HG03457 (cell line): ENCODE results near the gene ELOA2.
"Not testable (repeated sequence)": the region's sequence is repeated elsewhere in the genome, so short reads cannot be mapped to it uniquely, and the experiment has no call there.

ENCODE experiments used
- ATAC-seq: cut with Tn5 transposase; IDR thresholded peaks from one replicate; pipeline ENCODE4 v1.9.1; 2021; ENCODE audit warnings: moderate number of reproducible peaks; ENCODE audit not compliant: unreplicated experiment

ELOA2 gene, protein sequence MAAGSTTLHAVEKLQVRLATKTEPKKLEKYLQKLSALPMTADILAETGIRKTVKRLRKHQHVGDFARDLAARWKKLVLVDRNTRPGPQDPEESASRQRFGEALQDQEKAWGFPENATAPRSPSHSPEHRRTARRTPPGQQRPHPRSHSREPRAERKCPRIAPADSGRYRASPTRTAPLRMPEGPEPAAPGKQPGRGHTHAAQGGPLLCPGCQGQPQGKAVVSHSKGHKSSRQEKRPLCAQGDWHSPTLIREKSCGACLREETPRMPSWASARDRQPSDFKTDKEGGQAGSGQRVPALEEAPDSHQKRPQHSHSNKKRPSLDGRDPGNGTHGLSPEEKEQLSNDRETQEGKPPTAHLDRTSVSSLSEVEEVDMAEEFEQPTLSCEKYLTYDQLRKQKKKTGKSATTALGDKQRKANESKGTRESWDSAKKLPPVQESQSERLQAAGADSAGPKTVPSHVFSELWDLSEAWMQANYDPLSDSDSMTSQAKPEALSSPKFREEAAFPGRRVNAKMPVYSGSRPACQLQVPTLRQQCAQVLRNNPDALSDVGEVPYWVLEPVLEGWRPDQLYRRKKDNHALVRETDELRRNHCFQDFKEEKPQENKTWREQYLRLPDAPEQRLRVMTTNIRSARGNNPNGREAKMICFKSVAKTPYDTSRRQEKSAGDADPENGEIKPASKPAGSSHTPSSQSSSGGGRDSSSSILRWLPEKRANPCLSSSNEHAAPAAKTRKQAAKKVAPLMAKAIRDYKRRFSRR

GRCh38 chr18:47035156-47035671, at the start of gene ELOA2:
Gene ELOA2 (minus strand): TSS chr18:47035621. CDS start chr18:47035264, 357 bp downstream.
- ATAC-seq, result no peak

- no peak for ATAC-seq
Measured at GRCh38 chr18:47081578-47081977, 46.2 kb upstream of the ELOA2 start.

- ATAC-seq, result no peak
Measured at GRCh38 chr18:47080872-47081271, 45.5 kb upstream of the ELOA2 start.

DNA sequence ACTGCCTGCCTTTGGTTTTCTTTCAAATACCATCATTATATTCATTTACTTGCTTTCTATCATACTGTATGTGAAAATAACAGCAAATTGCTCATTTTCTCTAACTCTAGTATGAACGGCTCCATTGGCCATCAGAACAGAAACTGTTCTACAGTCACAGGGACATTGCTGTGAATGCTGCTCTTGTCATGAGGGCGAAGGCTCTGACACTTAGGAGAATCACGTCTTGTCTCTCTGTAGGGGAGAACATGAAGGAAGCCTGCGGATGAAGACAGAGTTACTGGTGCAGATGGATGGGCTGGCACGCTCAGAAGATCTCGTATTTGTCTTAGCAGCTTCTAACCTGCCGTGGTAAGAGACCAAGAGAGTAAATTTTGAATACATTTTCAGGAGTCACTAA, 41.7 kb upstream of the ELOA2 start:
- ATAC-seq, result no peak

DNA sequence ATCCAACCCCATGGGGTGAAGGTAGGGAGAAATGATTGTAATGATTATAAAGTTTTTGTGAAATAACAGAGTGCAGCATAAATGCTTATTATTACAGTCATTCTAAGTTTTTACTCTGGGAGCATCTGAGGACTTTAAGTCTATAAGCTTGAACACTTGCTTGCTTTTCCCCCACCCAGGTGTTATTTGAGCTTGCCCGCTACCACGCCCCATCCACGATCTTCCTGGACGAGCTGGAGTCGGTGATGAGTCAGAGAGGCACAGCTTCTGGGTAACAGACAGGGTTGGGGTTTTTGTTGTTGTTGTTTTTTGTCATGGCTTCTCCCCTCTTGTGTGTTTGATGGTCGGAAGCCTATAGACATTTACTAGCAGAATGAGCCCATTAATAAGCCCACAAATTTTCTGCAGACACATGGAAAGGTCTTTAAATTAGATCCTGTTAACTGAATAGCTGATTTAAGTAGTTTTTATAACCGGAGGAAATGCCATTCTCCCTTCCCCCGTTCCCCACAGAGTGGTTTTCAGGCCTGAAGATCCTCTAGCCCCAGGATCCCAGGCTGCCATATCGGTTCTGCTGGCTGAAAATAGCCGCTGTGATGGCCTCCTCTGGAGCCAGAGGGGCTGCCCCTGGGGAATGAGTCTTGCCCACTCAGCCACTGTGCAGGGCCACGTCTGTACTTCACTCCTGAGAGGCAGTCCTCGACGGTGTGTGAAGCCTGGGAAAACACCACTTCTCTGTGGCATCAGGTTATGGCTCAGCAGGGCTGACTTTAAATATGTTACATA, 39.9 kb upstream of the ELOA2 start:
- ATAC-seq, result no peak

- no peak for ATAC-seq
Measured at GRCh38 chr18:47067648-47068047, 32.2 kb upstream of the ELOA2 start.

DNA sequence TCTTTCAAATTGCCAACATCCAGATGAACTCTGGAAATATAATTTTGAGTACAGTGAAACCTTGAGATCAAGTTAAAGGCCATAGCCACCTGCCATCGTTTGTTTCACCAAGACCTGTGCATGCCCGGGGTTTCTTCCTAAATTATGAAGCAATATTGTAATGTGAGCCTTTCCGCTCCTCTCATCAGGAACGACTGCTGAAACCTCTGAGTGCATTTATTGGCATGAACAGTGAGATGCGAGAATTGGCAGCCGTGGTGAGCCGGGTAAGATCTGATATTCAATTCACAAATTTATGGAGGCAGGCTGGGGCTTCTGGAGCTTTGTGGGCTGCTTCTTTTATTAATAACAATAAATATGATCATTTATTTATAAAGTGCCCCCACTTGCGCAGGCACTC, 27.7 kb upstream of the ELOA2 start:
- no peak for ATAC-seq

DNA sequence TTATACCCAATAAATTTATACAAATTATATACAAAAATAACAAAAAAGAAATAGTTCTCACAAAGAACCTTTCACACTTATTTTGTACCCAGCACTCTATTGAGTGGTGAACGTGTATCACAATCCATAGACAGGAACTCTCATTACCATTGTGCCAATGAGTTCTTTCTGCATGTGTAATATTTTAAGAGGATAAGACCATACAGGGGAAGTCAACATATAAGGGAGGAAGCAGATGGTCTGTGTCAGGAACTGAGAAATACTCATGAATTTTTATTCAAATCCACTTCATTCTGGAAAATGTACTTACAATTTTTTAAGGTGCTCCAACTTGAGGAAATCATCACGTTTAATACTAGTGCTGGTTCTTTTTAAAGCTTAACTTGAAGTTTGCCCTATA, 27.1 kb upstream of the ELOA2 start:
- ATAC-seq, result no peak

DNA sequence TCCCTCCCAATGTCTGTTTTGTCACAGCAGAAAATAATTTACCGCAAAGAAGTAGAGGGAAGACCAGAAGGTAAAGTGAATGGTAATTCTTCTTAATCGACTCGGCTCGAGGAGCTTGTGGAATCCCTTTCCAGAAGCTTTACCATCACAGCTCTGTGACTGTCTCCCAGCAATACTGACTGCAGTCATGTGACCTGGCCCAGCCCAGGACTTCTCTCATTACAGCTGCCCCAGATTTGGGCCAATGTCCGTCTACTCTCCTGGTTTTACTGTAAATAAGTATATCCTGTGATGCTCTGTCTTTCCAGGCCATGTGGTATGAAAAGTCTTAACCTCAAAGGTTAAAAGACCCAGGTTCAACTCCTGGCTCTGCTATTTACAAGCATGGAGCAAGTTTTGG, 18.9 kb upstream of the ELOA2 start:
- ATAC-seq, result no peak

- no peak for ATAC-seq
Measured at GRCh38 chr18:47050468-47050867, 15.0 kb upstream of the ELOA2 start.

- no peak for ATAC-seq
Measured at GRCh38 chr18:47040982-47041381, 5.6 kb upstream of the ELOA2 start.

GRCh38 chr18:47036927-47037578, 1.6 kb upstream of the ELOA2 start:
- no peak for ATAC-seq

DNA sequence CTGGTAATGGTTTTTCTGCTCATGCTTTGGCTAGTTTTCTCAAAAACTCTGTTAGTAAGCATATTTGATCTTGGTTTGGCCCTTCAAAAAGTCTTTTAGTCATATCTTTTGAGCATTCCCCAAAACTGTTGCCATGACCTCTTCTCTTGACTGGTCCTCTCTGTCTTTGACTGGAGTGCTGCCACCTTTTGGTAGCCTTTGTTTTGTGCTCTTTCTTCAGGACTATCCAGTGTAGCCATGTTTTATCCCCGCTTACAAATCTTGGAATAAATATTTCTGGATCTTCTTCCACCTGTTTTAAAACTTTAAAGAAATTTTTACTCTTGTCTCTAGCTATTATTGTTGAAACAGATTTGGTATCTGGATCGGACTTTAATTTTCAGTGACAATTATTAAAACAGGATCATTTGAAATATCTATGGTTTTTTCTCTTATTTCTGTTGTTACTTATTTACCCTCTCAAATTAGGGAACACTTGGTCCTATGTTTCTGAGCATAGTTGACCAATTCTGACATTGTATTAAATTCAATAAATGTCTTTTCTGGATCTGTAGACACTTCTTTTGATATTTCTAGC, 965 bp upstream of the ELOA2 start:
- ATAC-seq, result no peak

DNA sequence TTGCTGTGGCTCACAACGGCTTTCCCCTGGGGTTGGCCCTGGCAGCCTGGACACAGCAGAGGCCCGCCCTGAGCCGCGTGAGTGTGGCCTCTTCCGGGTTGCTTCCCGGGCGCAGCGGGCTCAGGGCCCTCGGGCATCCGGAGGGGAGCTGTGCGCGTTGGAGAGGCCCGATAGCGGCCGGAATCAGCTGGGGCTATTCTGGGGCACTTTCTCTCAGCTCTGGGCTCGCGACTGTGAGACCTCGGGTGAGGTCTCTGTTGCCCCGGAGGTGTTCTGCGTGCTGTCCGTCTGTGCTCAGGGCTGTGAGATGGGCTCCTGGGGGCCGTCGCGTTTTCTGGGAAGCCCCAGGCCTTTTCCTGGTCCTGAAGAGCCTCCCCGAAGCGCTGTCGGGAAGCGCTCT, 830 bp downstream of the ELOA2 start:
- not testable (repeated sequence) for ATAC-seq

GRCh38 chr18:47032945-47033344, 2.5 kb downstream of the ELOA2 start:
- no peak for ATAC-seq

DNA sequence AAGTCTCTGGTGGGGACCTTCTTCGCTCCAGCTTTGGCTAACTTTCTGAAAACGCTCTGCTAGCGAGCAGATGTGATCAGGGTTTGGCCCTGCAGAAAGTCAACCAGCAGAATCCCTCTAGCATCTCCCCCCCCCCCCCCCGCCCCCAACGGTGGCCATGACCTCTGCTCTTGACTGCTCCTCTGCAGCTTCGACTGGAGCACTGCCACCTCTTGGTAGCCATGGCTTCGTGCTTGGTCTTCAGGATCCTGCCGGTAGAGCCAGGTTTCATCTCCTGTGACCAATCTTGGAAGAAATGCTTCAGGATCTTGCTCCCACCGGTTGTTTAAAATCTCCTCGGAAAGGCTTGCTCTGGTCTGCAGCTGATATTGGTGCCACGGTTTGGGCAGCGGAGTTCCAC, 4.5 kb downstream of the ELOA2 start:
- not testable (repeated sequence) for ATAC-seq

DNA sequence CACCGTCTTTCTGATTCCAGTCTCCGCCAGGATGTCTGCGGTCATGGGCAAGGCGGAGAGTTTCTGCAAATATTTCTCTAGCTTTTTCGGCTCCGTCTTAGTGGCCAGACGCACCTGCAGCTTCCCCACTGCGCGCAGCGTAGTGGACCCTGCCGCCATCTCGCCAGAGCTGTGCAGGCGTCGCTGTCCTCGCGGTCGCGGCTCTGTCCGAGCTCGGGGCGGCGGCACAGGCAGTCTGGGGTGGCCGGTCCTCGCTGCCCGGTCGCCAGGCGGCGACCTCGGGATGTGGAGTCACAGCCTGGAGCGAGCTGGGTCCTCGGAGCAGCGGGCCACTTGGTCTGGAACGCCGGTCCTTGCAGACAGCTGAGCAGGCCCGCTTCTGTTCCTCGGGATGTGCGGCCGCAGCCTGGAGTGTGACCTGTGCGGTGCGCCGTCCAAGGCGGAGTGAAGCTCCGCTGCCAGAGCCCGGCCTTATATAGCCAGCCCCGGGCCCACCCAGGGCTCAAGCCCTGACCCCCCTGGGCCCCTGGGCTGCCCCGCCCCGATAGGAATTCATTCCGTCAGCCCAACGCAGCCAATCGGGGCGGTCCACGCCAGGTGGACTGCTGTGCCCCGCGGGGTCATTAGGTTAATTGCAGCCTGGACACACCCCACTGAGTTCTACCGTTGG, 5.6 kb downstream of the ELOA2 start:
- not testable (repeated sequence) for ATAC-seq

GRCh38 chr18:47028738-47029137, 6.7 kb downstream of the ELOA2 start:
- not testable (repeated sequence) for ATAC-seq

DNA sequence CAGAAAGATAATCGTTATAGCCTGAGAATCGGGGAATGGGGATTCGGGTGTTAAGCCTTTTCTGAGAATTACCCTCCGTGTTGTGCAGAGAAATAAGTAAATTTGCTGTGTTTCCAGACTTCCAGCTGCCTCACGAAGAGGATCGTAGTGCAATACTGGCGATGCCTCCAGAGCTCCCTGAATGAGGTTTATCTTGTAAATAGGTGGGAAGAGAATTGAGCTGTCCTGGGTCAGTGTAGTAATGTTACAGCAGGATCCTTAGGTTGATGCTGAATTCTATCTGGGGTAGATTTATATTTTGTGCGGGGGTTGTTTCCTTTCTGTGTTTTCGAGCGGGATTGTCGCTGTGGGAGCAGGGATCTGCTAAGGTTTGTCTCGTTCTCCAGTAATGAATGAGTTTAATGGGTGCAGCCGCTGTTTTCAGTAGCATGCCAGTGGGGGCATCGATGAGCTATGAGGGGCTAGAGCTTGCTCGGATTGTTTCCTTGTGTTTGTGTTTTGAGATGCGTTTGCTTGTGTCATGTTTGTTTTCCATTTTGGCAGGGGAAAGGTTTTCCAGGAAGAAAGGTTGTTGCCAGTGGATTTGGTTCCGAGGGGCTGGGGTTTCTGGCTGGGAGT, 9.8 kb downstream of the ELOA2 start:
- ATAC-seq, result not testable (repeated sequence)
